Loucy (cell line): ENCODE results near the gene PNMA6A.

Source experiments
- CTCF ChIP-seq: fragments of 200-600 bp; sonication (generic); conservative IDR thresholded peaks from 2 replicates; pipeline ENCODE4 v1.5.1; 2014; ENCODE audit warnings: mild to moderate bottlenecking, antibody characterized with exemption, low read length
- EZH2phosphoT487 ChIP-seq: fragments of 200-600 bp; IDR thresholded peaks from 2 replicates; pipeline ENCODE4 v1.6.1; 2018; ENCODE audit warnings: antibody characterized with exemption, mild to moderate bottlenecking, moderate library complexity, borderline replicate concordance

- TF ChIP-seq CTCF (no peak), EZH2phosphoT487 (no peak)
Measured at GRCh38 chrX:153055871-153056749, 16.1 kb upstream of the PNMA6A start, which contains the start of gene PNMA3.
